Immature natural killer cell (primary cell): ENCODE results near the gene MTHFD2. TPM values are rescaled to one million over a fixed set of nuclear protein-coding genes. Genes with fewer than 3 reads are reported as not detected.

Source experiments
- DNase-seq, 3 donors: peaks; one replicate each; pipeline ENCODE4 v3.0.0; 2022; ENCODE audit warnings: mixed read lengths in 1 of 3
- H3K27ac Mint-ChIP-seq, 6 donors: one replicate each; pipeline ENCODE4 v1.8.0; 2020; ENCODE audit warnings: mixed read lengths in 6 of 6, mild to moderate bottlenecking in 5 of 6, inconsistent platforms in 4 of 6, moderate library complexity in 3 of 6
- H3K27me3 Mint-ChIP-seq, 3 donors: one replicate each; pipeline ENCODE4 v1.8.0; 2020 to 2021; ENCODE audit warnings: low read depth in 3 of 3, mild to moderate bottlenecking in 3 of 3, mixed read lengths in 3 of 3, moderate library complexity in 3 of 3, inconsistent platforms in 1 of 3
- H3K36me3 Mint-ChIP-seq, 3 donors: one replicate each; pipeline ENCODE4 v1.8.0; 2020; ENCODE audit warnings: mixed read lengths in 3 of 3, inconsistent platforms in 2 of 3, mild to moderate bottlenecking in 2 of 3
- H3K4me1 Mint-ChIP-seq, 2 donors: one replicate each; pipeline ENCODE4 v1.8.0; 2020; ENCODE audit warnings: inconsistent platforms in 2 of 2, mild to moderate bottlenecking in 2 of 2, mixed read lengths in 2 of 2, moderate library complexity in 1 of 2
- H3K4me3 Mint-ChIP-seq, 5 donors: one replicate each; pipeline ENCODE4 v1.8.0; 2020; ENCODE audit warnings: mild to moderate bottlenecking in 5 of 5, mixed read lengths in 5 of 5, inconsistent platforms in 3 of 5, moderate library complexity in 3 of 5
- H3K9me3 Mint-ChIP-seq, 6 donors: one replicate each; pipeline ENCODE4 v1.8.0; 2020; ENCODE audit warnings: mild to moderate bottlenecking in 6 of 6, mixed read lengths in 6 of 6, inconsistent platforms in 4 of 6, moderate library complexity in 3 of 6
- polyA plus RNA-seq, 3 donors: library from polyadenylated mRNA; unstranded; fragments of 300-500 nt; fragmentation: Illumina TruSeq; gene quantifications; one replicate each; pipeline ENCODE4 v1.2.3, GENCODE V29; 2021

MTHFD2 gene
- polyA plus RNA-seq, 3 donors from 2014 or later, result 20.3 to 25.8 (median 20.4) TPM

GRCh38 chr2:74249406-74250122, 51.1 kb downstream of the MTHFD2 start:
- Mint-ChIP-seq H3K27ac (peak overlapping the region in 1 of 6 donors; percentile 43), H3K9me3 (no peaks in the 10 kb centered on the region), H3K27me3 (no peaks in the 10 kb centered on the region), H3K4me3 (no peak overlapping the region), H3K4me1 (peaks cover 0 to 2% of the 10 kb centered on the region in 2 donors), H3K36me3 (peaks cover 5 to 13% (median 6%) of the 10 kb centered on the region in 3 donors)
- no peak for DNase-seq

GRCh38 chr2:74250189-74250631, 51.8 kb downstream of the MTHFD2 start:
- Mint-ChIP-seq H3K4me3 (no peak overlapping the region), H3K27ac (no peak overlapping the region)
- peak; percentile 43 to 49 (median 48) for DNase-seq

GRCh38 chr2:74252036-74252435, 53.6 kb downstream of the MTHFD2 start:
- Mint-ChIP-seq H3K27me3 (no peaks in the 10 kb centered on the region), H3K9me3 (no peaks in the 10 kb centered on the region), H3K4me1 (peaks cover 0 to 2% of the 10 kb centered on the region in 2 donors), H3K4me3 (no peak overlapping the region), H3K36me3 (peaks cover 6 to 18% (median 10%) of the 10 kb centered on the region in 3 donors), H3K27ac (no peak overlapping the region)
- no peak for DNase-seq

More at GRCh38 chr2:74250189-74250631, 51.8 kb downstream of the MTHFD2 start:
- peaks cover 6 to 13% (median 7%) of the 10 kb centered on the region in 3 donors for H3K36me3 Mint-ChIP-seq
- H3K9me3 Mint-ChIP-seq, result no peaks in the 10 kb centered on the region
- no peaks in the 10 kb centered on the region for H3K27me3 Mint-ChIP-seq
- H3K4me1 Mint-ChIP-seq, result peaks cover 0 to 2% of the 10 kb centered on the region in 2 donors

GRCh38 chr2:74252862-74253261, 54.4 kb downstream of the MTHFD2 start:
- Mint-ChIP-seq H3K4me3 (no peak overlapping the region), H3K27me3 (no peaks in the 10 kb centered on the region), H3K36me3 (peaks cover 6 to 18% (median 10%) of the 10 kb centered on the region in 3 donors), H3K27ac (no peak overlapping the region), H3K4me1 (peaks cover 0 to 2% of the 10 kb centered on the region in 2 donors), H3K9me3 (no peaks in the 10 kb centered on the region)
- DNase-seq, result no peak

- H3K27ac Mint-ChIP-seq, result no peak overlapping the region
- H3K4me1 Mint-ChIP-seq, result peaks cover 0 to 2% of the 10 kb centered on the region in 2 donors
- no peak for DNase-seq
- no peak overlapping the region for H3K4me3 Mint-ChIP-seq
- peaks cover 6 to 18% (median 14%) of the 10 kb centered on the region in 3 donors for H3K36me3 Mint-ChIP-seq
- H3K9me3 Mint-ChIP-seq, result no peaks in the 10 kb centered on the region
- no peaks in the 10 kb centered on the region for H3K27me3 Mint-ChIP-seq
These were observed 55.0 kb downstream of the MTHFD2 start for GRCh38 chr2:74253306-74253970.

GRCh38 chr2:74253971-74254310, 55.5 kb downstream of the MTHFD2 start:
- peaks cover 0 to 2% of the 10 kb centered on the region in 2 donors for H3K4me1 Mint-ChIP-seq
- DNase-seq, result no peak
- H3K36me3 Mint-ChIP-seq, result peaks cover 6 to 18% (median 14%) of the 10 kb centered on the region in 3 donors
- no peaks in the 10 kb centered on the region for H3K9me3 Mint-ChIP-seq
- no peaks in the 10 kb centered on the region for H3K27me3 Mint-ChIP-seq
- no peak overlapping the region for H3K27ac Mint-ChIP-seq
- H3K4me3 Mint-ChIP-seq, result no peak overlapping the region

GRCh38 chr2:74255660-74256213, 57.3 kb downstream of the MTHFD2 start:
- Mint-ChIP-seq H3K9me3 (no peaks in the 10 kb centered on the region), H3K4me3 (no peak overlapping the region), H3K4me1 (no peaks in the 10 kb centered on the region), H3K27me3 (peaks cover 0 to 1% (median 0%) of the 10 kb centered on the region in 3 donors), H3K36me3 (peaks cover 6 to 24% (median 14%) of the 10 kb centered on the region in 3 donors), H3K27ac (no peak overlapping the region)
- DNase-seq, result no peak

GRCh38 chr2:74259191-74259590, 60.8 kb downstream of the MTHFD2 start:
- no peaks in the 10 kb centered on the region for H3K9me3 Mint-ChIP-seq
- no peak overlapping the region for H3K27ac Mint-ChIP-seq
- peaks cover 4 to 18% (median 12%) of the 10 kb centered on the region in 3 donors for H3K36me3 Mint-ChIP-seq
- peaks cover 0 to 1% (median 0%) of the 10 kb centered on the region in 3 donors for H3K27me3 Mint-ChIP-seq
- DNase-seq, result no peak
- no peaks in the 10 kb centered on the region for H3K4me1 Mint-ChIP-seq
- H3K4me3 Mint-ChIP-seq, result no peak overlapping the region

- no peaks in the 10 kb centered on the region for H3K4me1 Mint-ChIP-seq
- peaks cover 0 to 14% (median 7%) of the 10 kb centered on the region in 3 donors for H3K36me3 Mint-ChIP-seq
- no peak overlapping the region for H3K27ac Mint-ChIP-seq
- DNase-seq, result no peak
- H3K27me3 Mint-ChIP-seq, result peaks cover 0 to 1% (median 0%) of the 10 kb centered on the region in 3 donors
- no peaks in the 10 kb centered on the region for H3K9me3 Mint-ChIP-seq
- no peak overlapping the region for H3K4me3 Mint-ChIP-seq
These were observed 61.3 kb downstream of the MTHFD2 start for GRCh38 chr2:74259733-74260132.

- Mint-ChIP-seq H3K9me3 (no peaks in the 10 kb centered on the region), H3K27me3 (peaks cover 0 to 1% (median 0%) of the 10 kb centered on the region in 3 donors), H3K36me3 (peaks cover 0 to 14% (median 7%) of the 10 kb centered on the region in 3 donors), H3K4me3 (no peak overlapping the region), H3K4me1 (no peaks in the 10 kb centered on the region), H3K27ac (no peak overlapping the region)
- DNase-seq, result no peak
These were observed 62.1 kb downstream of the MTHFD2 start for GRCh38 chr2:74260495-74260894.

- no peaks in the 10 kb centered on the region for H3K9me3 Mint-ChIP-seq
These were observed 62.9 kb downstream of the MTHFD2 start for GRCh38 chr2:74261204-74261864.

GRCh38 chr2:74262681-74263080, 64.3 kb downstream of the MTHFD2 start:
- no peak overlapping the region for H3K4me3 Mint-ChIP-seq
- H3K4me1 Mint-ChIP-seq, result peaks cover 11 to 12% of the 10 kb centered on the region in 2 donors

More at GRCh38 chr2:74261204-74261864, 62.9 kb downstream of the MTHFD2 start:
- Mint-ChIP-seq H3K4me1 (peaks cover 0 to 3% of the 10 kb centered on the region in 2 donors), H3K4me3 (no peak overlapping the region), H3K27ac (no peak overlapping the region), H3K27me3 (peaks cover 0 to 1% (median 0%) of the 10 kb centered on the region in 3 donors), H3K36me3 (peaks cover 0 to 9% (median 3%) of the 10 kb centered on the region in 3 donors)
- no peak for DNase-seq

GRCh38 chr2:74264281-74264680, 65.9 kb downstream of the MTHFD2 start:
- DNase-seq, result no peak
- no peaks in the 10 kb centered on the region for H3K9me3 Mint-ChIP-seq
- peaks cover 11 to 13% of the 10 kb centered on the region in 2 donors for H3K4me1 Mint-ChIP-seq
- H3K27ac Mint-ChIP-seq, result no peak overlapping the region
- H3K36me3 Mint-ChIP-seq, result peaks cover 0 to 9% (median 0%) of the 10 kb centered on the region in 3 donors
- peaks cover 0 to 1% (median 0%) of the 10 kb centered on the region in 3 donors for H3K27me3 Mint-ChIP-seq
- H3K4me3 Mint-ChIP-seq, result no peak overlapping the region

More at GRCh38 chr2:74262681-74263080, 64.3 kb downstream of the MTHFD2 start:
- H3K27ac Mint-ChIP-seq, result no peak overlapping the region
- DNase-seq, result no peak
- peaks cover 0 to 9% (median 3%) of the 10 kb centered on the region in 3 donors for H3K36me3 Mint-ChIP-seq
- no peaks in the 10 kb centered on the region for H3K9me3 Mint-ChIP-seq
- peaks cover 0 to 1% (median 0%) of the 10 kb centered on the region in 3 donors for H3K27me3 Mint-ChIP-seq
